Loucy (cell line): ENCODE results near the gene FHOD1.

Source experiments
- CTCF ChIP-seq: fragments of 200-600 bp; sonication (generic); conservative IDR thresholded peaks from 2 replicates; pipeline ENCODE4 v1.5.1; 2014; ENCODE audit warnings: mild to moderate bottlenecking, antibody characterized with exemption, low read length
- EZH2phosphoT487 ChIP-seq: fragments of 200-600 bp; IDR thresholded peaks from 2 replicates; pipeline ENCODE4 v1.6.1; 2018; ENCODE audit warnings: antibody characterized with exemption, mild to moderate bottlenecking, moderate library complexity, borderline replicate concordance

GRCh38 chr16:67286441-67287235 is 39.4 kb upstream of the FHOD1 start:
- TF ChIP-seq CTCF (no peak), EZH2phosphoT487 (no peak)
